Suprapubic skin (tissue), 3 donors: ENCODE results near the gene FUBP1.

Experiments
- CTCF ChIP-seq, 2 donors: fragments of 200-600 bp in 1 of 2; fragments of 450-650 bp in 1 of 2; sonication (generic) in 1 of 2; IDR thresholded peaks; one replicate each; pipeline ENCODE4 v1.5.1; 2016 to 2019; ENCODE audit warnings: antibody characterized with exemption in 2 of 2, mild to moderate bottlenecking in 1 of 2, moderate library complexity in 1 of 2
- POLR2A ChIP-seq, 2 donors: fragments of 450-650 bp; IDR thresholded peaks; one replicate each; pipeline ENCODE4 v1.6.1; 2017; ENCODE audit warnings: antibody characterized with exemption in 2 of 2, mild to moderate bottlenecking in 2 of 2, moderate library complexity in 2 of 2

DNA sequence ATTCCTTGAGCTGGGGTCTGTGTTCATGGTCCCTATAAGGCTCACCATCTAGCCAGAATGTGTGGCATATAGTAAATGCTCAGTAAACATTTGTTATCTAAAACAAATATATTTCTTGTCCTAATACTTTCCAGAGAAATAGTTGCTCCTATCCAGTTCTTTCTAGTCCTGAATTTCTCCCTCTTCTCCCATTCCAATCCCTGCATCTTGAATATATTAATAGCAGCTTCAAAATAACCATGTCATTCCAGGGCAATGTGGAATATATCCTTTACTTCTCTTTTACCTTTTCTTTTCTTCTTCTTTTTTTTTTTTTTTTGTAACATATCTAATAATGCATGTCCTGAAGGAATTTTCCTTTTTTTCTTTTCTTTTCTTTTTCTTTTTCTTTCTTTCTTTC is 36.3 kb upstream of the FUBP1 start:
- TF ChIP-seq CTCF (IDR thresholded peaks at IDR 0.05) (no peak), POLR2A (IDR thresholded peaks at IDR 0.05) (no peak)
